Liver (tissue), 9 donors: ENCODE results near the gene AK3. TPM values are rescaled to one million over a fixed set of nuclear protein-coding genes. Genes with fewer than 3 reads are reported as not detected.

Experiments
- DNase-seq: peaks from one replicate; pipeline ENCODE4 v3.0.0-alpha.2; 2017; ENCODE audit warnings: low spot score
- H3K27ac ChIP-seq, 2 donors: one replicate each; pipeline ENCODE4 v1.7.0; 2013; ENCODE audit warnings: inconsistent platforms in 2 of 2, low read length in 2 of 2, control low read depth in 1 of 2, low read depth in 1 of 2, mild to moderate bottlenecking in 1 of 2
- H3K27me3 ChIP-seq, 4 donors: one replicate each; pipeline versions ENCODE4 v1.6.1 to v1.7.0; 2013; ENCODE audit warnings: low read length in 3 of 4, inconsistent platforms in 1 of 4, mild to moderate bottlenecking in 1 of 4, moderate library complexity in 1 of 4; ENCODE audit not compliant: control insufficient read depth in 4 of 4, insufficient read depth in 4 of 4
- H3K36me3 ChIP-seq, 4 donors: one replicate each; pipeline versions ENCODE4 v1.6.1 to v1.7.0; 2013; ENCODE audit warnings: low read length in 3 of 4, mild to moderate bottlenecking in 3 of 4, low read depth in 1 of 4, moderate library complexity in 1 of 4; ENCODE audit not compliant: control insufficient read depth in 4 of 4, insufficient read depth in 3 of 4
- H3K4me1 ChIP-seq, 4 donors: one replicate each; pipeline versions ENCODE4 v1.6.1 to v1.7.0; 2013; ENCODE audit warnings: low read length in 3 of 4, mild to moderate bottlenecking in 3 of 4, moderate library complexity in 1 of 4; ENCODE audit not compliant: control insufficient read depth in 4 of 4, insufficient read depth in 4 of 4
- H3K4me3 ChIP-seq, 3 donors: one replicate each; pipeline versions ENCODE4 v1.6.1 to v1.7.0; 2013; ENCODE audit warnings: low read length in 3 of 3, control low read depth in 1 of 3, low read depth in 1 of 3, mild to moderate bottlenecking in 1 of 3
- H3K9ac ChIP-seq, 2 donors: one replicate each; pipeline ENCODE4 v1.7.0; 2013; ENCODE audit warnings: low read length in 2 of 2, mild to moderate bottlenecking in 2 of 2, moderate library complexity in 2 of 2, control low read depth in 1 of 2, low read depth in 1 of 2
- H3K9me3 ChIP-seq, 4 donors: one replicate each; pipeline versions ENCODE4 v1.6.1 to v1.7.0; 2013; ENCODE audit warnings: low read length in 3 of 4; ENCODE audit not compliant: control insufficient read depth in 4 of 4
- ATF3 ChIP-seq: IDR thresholded peaks from 2 replicates; pipeline ENCODE4 v1.6.1; 2016; ENCODE audit warnings: antibody characterized with exemption
- CTCF ChIP-seq: fragments of 150-350 bp; IDR thresholded peaks from 2 replicates; pipeline ENCODE4 v1.5.1; 2017; ENCODE audit warnings: improper control_type of control experiment, low read depth, low read length; ENCODE audit not compliant: missing input control
- EGR1 ChIP-seq, 2 donors: IDR thresholded peaks; 2 replicates each; pipeline ENCODE4 v1.6.1; 2016 to 2018; ENCODE audit warnings: antibody characterized with exemption in 2 of 2, low read depth in 2 of 2
- FOXA2 ChIP-seq: IDR thresholded peaks from 2 replicates; pipeline ENCODE4 v1.6.1; 2016; ENCODE audit warnings: antibody characterized with exemption
- GABPA ChIP-seq, 2 donors: IDR thresholded peaks in 1 of 2; conservative IDR thresholded peaks in 1 of 2; 2 replicates each; pipeline ENCODE4 v1.6.1; 2016; ENCODE audit warnings: antibody characterized with exemption in 2 of 2, mild to moderate bottlenecking in 1 of 2, moderate library complexity in 1 of 2
- HNF4G ChIP-seq: IDR thresholded peaks from 2 replicates; pipeline ENCODE4 v1.6.1; 2016; ENCODE audit warnings: antibody characterized with exemption
- JUND ChIP-seq, 2 donors: IDR thresholded peaks; 2 replicates each; pipeline ENCODE4 v1.6.1; 2016; ENCODE audit warnings: antibody characterized with exemption in 2 of 2
- MAX ChIP-seq: IDR thresholded peaks from 2 replicates; pipeline ENCODE4 v1.6.1; 2016; ENCODE audit warnings: antibody characterized with exemption
- NR2F2 ChIP-seq: IDR thresholded peaks from 2 replicates; pipeline ENCODE4 v1.6.1; 2016; ENCODE audit warnings: antibody characterized with exemption
- REST ChIP-seq: IDR thresholded peaks from 2 replicates; pipeline ENCODE4 v1.6.1; 2016; ENCODE audit warnings: antibody characterized with exemption, mild to moderate bottlenecking
- RXRA ChIP-seq, 2 donors: IDR thresholded peaks; 2 replicates each; pipeline ENCODE4 v1.6.1; 2017 to 2018; ENCODE audit warnings: antibody characterized with exemption in 2 of 2, mild to moderate bottlenecking in 1 of 2
- TAF1 ChIP-seq: conservative IDR thresholded peaks from 2 replicates; pipeline ENCODE4 v1.6.1; 2016; ENCODE audit warnings: antibody characterized with exemption, mild to moderate bottlenecking
- ZBTB33 ChIP-seq: IDR thresholded peaks from 2 replicates; pipeline ENCODE4 v1.6.1; 2016; ENCODE audit warnings: antibody characterized with exemption
- WGBS: extraction: QIAGEN DNeasy Blood & Tissue Kit; methylation state at CpG from one replicate; pipeline ENCODE4 v1.1.7; 2013; 5-methylcytosine and 5-hydroxymethylcytosine counted together
- polyA plus RNA-seq, 2 donors: library from polyadenylated mRNA; stranded (reverse) in 1 of 2; unstranded in 1 of 2; fragments of 200-250 nt in 1 of 2; fragments of >200 nt in 1 of 2; fragmentation: Nextera tagmentation in 1 of 2; extraction: Ambion mirVana in 1 of 2; gene quantifications; one replicate each; pipeline versions ENCODE4 v1.2.1 to v1.2.3, GENCODE V29; 2013 to 2015
- total RNA-seq, 2 donors: library from RNA; depleted of rRNA; stranded (reverse); fragments of >200 nt; gene quantifications; one replicate each; pipeline ENCODE4 v1.2.3, GENCODE V29; 2014
- donor health status: healthy.
- donor health status: healthy.
- donor health status: healthy.
- donor health status: healthy.
- donor health status: healthy.

AK3 gene
- total and polyA plus RNA-seq, 4 donors: 70.6 to 181 (median 101) TPM

GRCh38 chr9:4691795-4692194 lies 49.2 kb downstream of the AK3 start:
- H3K27me3 ChIP-seq: no peaks in the 10 kb centered on the region
- 89% methylated on average over 3 of the region's 3 CpGs for WGBS
- no peaks in the 10 kb centered on the region for H3K9me3 ChIP-seq
- peaks cover 0 to 57% (median 42%) of the 10 kb centered on the region in 4 donors for H3K36me3 ChIP-seq
- no peak for DNase-seq
- no peak overlapping the region for H3K9ac ChIP-seq
- peaks cover 0 to under 1% (median 0%) of the 10 kb centered on the region in 4 donors for H3K4me1 ChIP-seq
- H3K4me3 ChIP-seq: no peak overlapping the region
- no peak overlapping the region for H3K27ac ChIP-seq
- no peak for TF ChIP-seq HNF4G
- no peak for TF ChIP-seq GABPA (IDR thresholded peaks at IDR 0.05 in 1 of 2, conservative IDR thresholded peaks at IDR 0.05 in 1 of 2)
- no peak for TF ChIP-seq FOXA2
- no peak for TF ChIP-seq REST
- TF ChIP-seq NR2F2: no peak
- no peak for TF ChIP-seq JUND (IDR thresholded peaks at IDR 0.05)
- TF ChIP-seq EGR1 (IDR thresholded peaks at IDR 0.05; ENCODE audit: low read depth in 2 of 2): no peak
- TF ChIP-seq TAF1: no peak
- TF ChIP-seq ZBTB33: no peak
- no peak for TF ChIP-seq MAX
- TF ChIP-seq RXRA (IDR thresholded peaks at IDR 0.05): no peak

GRCh38 chr9:4690144-4690543 lies 50.9 kb downstream of the AK3 start:
- H3K27me3 ChIP-seq: no peaks in the 10 kb centered on the region
- H3K36me3 ChIP-seq: peaks cover 5 to 57% (median 48%) of the 10 kb centered on the region in 4 donors
- no peak for DNase-seq
- WGBS: 96% methylated on average over 4 of the region's 4 CpGs
- TF ChIP-seq ZBTB33 (no peak), FOXA2 (no peak), CTCF (no peak), GABPA (IDR thresholded peaks at IDR 0.05 in 1 of 2, conservative IDR thresholded peaks at IDR 0.05 in 1 of 2) (no peak), RXRA (IDR thresholded peaks at IDR 0.05) (no peak), HNF4G (no peak), NR2F2 (no peak), JUND (IDR thresholded peaks at IDR 0.05) (no peak), EGR1 (IDR thresholded peaks at IDR 0.05; ENCODE audit: low read depth in 2 of 2) (no peak), ATF3 (no peak)
- peaks cover 0 to 3% (median 0%) of the 10 kb centered on the region in 4 donors for H3K4me1 ChIP-seq
- no peaks in the 10 kb centered on the region for H3K9me3 ChIP-seq
- H3K4me3 ChIP-seq: no peak overlapping the region
- no peak overlapping the region for H3K9ac ChIP-seq
- H3K27ac ChIP-seq: no peak overlapping the region
